ENCODE data around the gene MAD1L1. TPM values are rescaled to one million over a fixed set of nuclear protein-coding genes. Genes with fewer than 3 reads are reported as not detected.

The MAD1L1 gene
- total RNA-seq, 4 donors from 2014 or later: 8.0 to 52.7 (median 26.7) TPM

DNA sequence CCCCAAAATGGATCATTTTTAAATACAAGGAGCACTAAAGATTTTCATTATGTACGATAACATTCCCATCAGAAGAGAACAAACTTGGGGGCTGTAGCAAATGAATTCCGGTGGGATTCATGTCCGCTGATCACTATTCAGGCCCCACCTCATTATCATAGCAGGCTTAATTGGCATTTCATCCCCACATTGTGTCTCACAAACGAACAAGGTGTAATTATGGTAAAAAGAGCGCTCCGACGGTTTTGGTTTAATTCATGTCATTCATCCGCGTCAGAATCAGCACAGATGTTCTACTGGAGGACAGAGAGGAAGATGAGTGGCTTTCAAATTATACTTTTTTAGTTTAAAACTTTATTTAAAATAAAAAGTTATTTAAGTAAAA lies 124.7 kb downstream of the MAD1L1 start:
- no peaks in the 10 kb centered on the region for H3K27me3 ChIP-seq
- H3K9me3 ChIP-seq: no peaks in the 10 kb centered on the region
- WGBS, 2 donors (ENCODE audit: low coverage in 1 of 2): 91% methylated on average over 9 of the region's 9 CpGs
- no peak for TF ChIP-seq POLR2AphosphoS5 (IDR thresholded peaks at IDR 0.05)
- TF ChIP-seq POLR2A (IDR thresholded peaks at IDR 0.05): no peak
- TF ChIP-seq, protein P1, sequence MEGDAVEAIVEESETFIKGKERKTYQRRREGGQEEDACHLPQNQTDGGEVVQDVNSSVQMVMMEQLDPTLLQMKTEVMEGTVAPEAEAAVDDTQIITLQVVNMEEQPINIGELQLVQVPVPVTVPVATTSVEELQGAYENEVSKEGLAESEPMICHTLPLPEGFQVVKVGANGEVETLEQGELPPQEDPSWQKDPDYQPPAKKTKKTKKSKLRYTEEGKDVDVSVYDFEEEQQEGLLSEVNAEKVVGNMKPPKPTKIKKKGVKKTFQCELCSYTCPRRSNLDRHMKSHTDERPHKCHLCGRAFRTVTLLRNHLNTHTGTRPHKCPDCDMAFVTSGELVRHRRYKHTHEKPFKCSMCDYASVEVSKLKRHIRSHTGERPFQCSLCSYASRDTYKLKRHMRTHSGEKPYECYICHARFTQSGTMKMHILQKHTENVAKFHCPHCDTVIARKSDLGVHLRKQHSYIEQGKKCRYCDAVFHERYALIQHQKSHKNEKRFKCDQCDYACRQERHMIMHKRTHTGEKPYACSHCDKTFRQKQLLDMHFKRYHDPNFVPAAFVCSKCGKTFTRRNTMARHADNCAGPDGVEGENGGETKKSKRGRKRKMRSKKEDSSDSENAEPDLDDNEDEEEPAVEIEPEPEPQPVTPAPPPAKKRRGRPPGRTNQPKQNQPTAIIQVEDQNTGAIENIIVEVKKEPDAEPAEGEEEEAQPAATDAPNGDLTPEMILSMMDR (IDR thresholded peaks at IDR 0.05): no peak
- no peak for TF ChIP-seq EP300 (IDR thresholded peaks at IDR 0.05; ENCODE audit: low read depth)
- H3K36me3 ChIP-seq: no peaks in the 10 kb centered on the region
- in situ Hi-C loops (cut with MboI; ENCODE audit: low pct_ligation_motif_present in 1 of 4, low pct_unique_long_range_greater_than_20kb in 1 of 4, low sequenced_read_pairs in 3 of 4): no loop called here
- H3K4me3 ChIP-seq: no peak overlapping the region
- H3K4me1 ChIP-seq: peaks cover 7 to 30% (median 24%) of the 10 kb centered on the region in 4 donors
- DNase-seq: no peak
- intact Hi-C loops (cut with DNase I; ENCODE audit: low total_unique reads): no loop called here
- H3K27ac ChIP-seq: no peak overlapping the region

DNA sequence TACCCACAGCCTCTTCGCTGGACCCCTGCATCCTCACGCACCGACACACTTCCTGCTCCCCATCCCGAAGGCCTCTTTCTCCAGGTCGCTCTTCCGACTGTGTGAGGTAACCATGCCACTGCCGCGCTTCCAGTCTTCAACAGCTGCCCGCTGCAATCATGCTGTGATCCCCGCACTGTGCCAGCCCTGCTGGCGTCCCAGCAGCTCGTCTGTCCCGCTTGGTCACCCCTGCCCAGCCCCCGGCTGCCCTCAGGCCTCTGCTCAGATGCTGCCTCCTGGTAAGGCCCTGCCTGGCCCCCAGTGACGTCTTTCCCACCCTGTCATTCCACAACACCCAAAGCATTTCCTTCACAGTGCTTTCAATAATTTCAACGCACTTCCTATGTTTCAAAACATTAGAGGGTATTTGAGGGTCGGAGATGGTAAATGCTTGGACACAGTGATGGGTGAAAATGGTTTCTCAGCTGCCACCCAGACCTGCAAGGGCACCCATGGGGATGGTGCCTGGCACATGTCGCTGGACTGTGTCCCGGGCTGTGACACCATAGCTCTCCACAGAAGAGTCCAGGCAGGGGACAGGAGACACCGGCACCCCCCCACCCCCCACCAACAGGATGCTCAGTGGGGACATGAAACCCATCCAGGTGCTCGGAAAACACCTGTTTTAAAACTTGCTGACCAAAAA lies 125.2 kb downstream of the MAD1L1 start:
- Histone ChIP-seq H3K27ac (no peak overlapping the region), H3K4me3 (no peak overlapping the region), H3K27me3 (no peaks in the 10 kb centered on the region), H3K36me3 (no peaks in the 10 kb centered on the region), H3K4me1 (peaks cover 7 to 30% (median 24%) of the 10 kb centered on the region in 4 donors), H3K9me3 (no peaks in the 10 kb centered on the region)
- intact Hi-C loops (cut with DNase I; ENCODE audit: low total_unique reads) (no loop called here), in situ Hi-C loops (cut with MboI; ENCODE audit: low pct_ligation_motif_present in 1 of 4, low pct_unique_long_range_greater_than_20kb in 1 of 4, low sequenced_read_pairs in 3 of 4) (no loop called here)
- no peak for DNase-seq
- 93% methylated on average over 21 of the region's 21 CpGs; no CpG with 5 or more reads in 1 of the 2 donors for WGBS, 2 donors (ENCODE audit: low coverage in 1 of 2)
- TF ChIP-seq, protein P1 (IDR thresholded peaks at IDR 0.05): no peak
- TF ChIP-seq EP300 (IDR thresholded peaks at IDR 0.05; ENCODE audit: low read depth): no peak
- no peak for TF ChIP-seq POLR2AphosphoS5 (IDR thresholded peaks at IDR 0.05)
- no peak for TF ChIP-seq POLR2A (IDR thresholded peaks at IDR 0.05)

DNA sequence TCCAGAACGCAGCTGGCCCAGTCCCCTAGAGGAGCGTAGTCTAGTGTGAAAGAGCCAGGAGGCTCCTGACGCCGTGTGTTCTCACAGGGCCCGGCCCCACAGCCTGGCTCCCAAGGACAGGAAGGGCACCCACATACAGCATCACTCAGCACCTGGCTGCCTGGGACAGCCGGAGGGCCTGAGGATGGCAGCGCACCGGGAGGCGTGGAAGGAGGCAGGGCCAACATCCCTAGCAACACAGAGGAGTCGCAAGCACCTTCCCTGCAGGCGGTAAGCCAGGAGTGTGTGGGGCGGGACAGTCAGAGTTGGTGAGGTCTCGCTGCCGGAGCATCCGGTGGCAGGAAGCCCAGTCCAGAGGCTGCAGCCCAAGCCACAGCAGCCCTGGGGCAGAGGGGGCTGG lies 125.8 kb downstream of the MAD1L1 start:
- H3K27ac ChIP-seq: no peak overlapping the region
- peaks cover 7 to 30% (median 24%) of the 10 kb centered on the region in 4 donors for H3K4me1 ChIP-seq
- WGBS, 2 donors (ENCODE audit: low coverage in 1 of 2): 83% methylated on average over 15 of the region's 15 CpGs; no CpG with 5 or more reads in 1 of the 2 donors
- in situ Hi-C loops (cut with MboI; ENCODE audit: low pct_ligation_motif_present in 1 of 4, low pct_unique_long_range_greater_than_20kb in 1 of 4, low sequenced_read_pairs in 3 of 4) (no loop called here), intact Hi-C loops (cut with DNase I; ENCODE audit: low total_unique reads) (no loop called here)
- DNase-seq: no peak
- H3K27me3 ChIP-seq: no peaks in the 10 kb centered on the region
- H3K36me3 ChIP-seq: no peaks in the 10 kb centered on the region
- no peak for TF ChIP-seq POLR2A (IDR thresholded peaks at IDR 0.05)
- no peak for TF ChIP-seq EP300 (IDR thresholded peaks at IDR 0.05; ENCODE audit: low read depth)
- TF ChIP-seq POLR2AphosphoS5 (IDR thresholded peaks at IDR 0.05): no peak
- TF ChIP-seq, protein P1 (IDR thresholded peaks at IDR 0.05): no peak
- H3K4me3 ChIP-seq: no peak overlapping the region
- H3K9me3 ChIP-seq: no peaks in the 10 kb centered on the region

DNA sequence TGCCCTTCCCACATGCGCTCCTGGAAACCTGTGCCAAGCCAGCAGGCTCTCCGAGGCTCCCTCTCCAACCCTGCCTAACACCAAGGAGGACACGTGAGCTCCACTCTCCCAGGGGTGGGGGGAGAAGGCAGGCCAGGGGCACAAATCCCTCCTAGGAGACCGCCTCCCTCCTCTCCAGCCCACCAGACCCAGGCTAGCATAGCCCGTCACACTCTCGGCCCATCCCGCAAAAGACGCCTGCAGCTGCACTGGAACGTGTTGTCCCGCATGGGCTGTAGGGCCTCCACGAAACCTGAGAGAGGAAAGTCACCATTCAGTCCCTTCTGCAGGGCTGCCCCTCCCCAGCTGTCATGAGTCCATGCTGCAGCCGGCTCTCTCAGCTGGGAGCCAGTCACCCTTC lies 126.3 kb downstream of the MAD1L1 start:
- Histone ChIP-seq H3K27ac (no peak overlapping the region), H3K4me1 (peaks cover 7 to 28% (median 22%) of the 10 kb centered on the region in 4 donors), H3K4me3 (no peak overlapping the region), H3K36me3 (no peaks in the 10 kb centered on the region), H3K27me3 (no peaks in the 10 kb centered on the region), H3K9me3 (no peaks in the 10 kb centered on the region)
- no peak for DNase-seq
- 97% methylated on average over 12 of the region's 12 CpGs; no CpG with 5 or more reads in 1 of the 2 donors for WGBS, 2 donors (ENCODE audit: low coverage in 1 of 2)
- intact Hi-C loops (cut with DNase I; ENCODE audit: low total_unique reads): no loop called here
- in situ Hi-C loops (cut with MboI; ENCODE audit: low pct_ligation_motif_present in 1 of 4, low pct_unique_long_range_greater_than_20kb in 1 of 4, low sequenced_read_pairs in 3 of 4): no loop called here
- TF ChIP-seq POLR2AphosphoS5 (IDR thresholded peaks at IDR 0.05) (no peak), EP300 (IDR thresholded peaks at IDR 0.05; ENCODE audit: low read depth) (no peak), POLR2A (IDR thresholded peaks at IDR 0.05) (no peak)
- TF ChIP-seq, protein P1 (IDR thresholded peaks at IDR 0.05): no peak
